Right lobe of liver (tissue), 4 donors: Measurements from ENCODE around the gene VSIG10L.

Experiments
- POLR2A ChIP-seq: fragments of 450-650 bp; IDR thresholded peaks from one replicate; pipeline ENCODE4 v1.6.1; 2017; ENCODE audit warnings: antibody characterized with exemption, mild to moderate bottlenecking
- TF ChIP-seq, protein P1 (sequence below), 4 donors: fragments of 200-600 bp in 3 of 4; fragments of 450-650 bp in 1 of 4; IDR thresholded peaks; one replicate each; pipeline versions ENCODE4 v1.5.1 to v1.8.0; 2016 to 2022; ENCODE audit warnings: antibody characterized with exemption in 4 of 4, mild to moderate bottlenecking in 2 of 4
- donor health status: DM: no; HTN: no; CAD: no.
- donor health status: DM: no; HTN: no; CAD: no.
- donor health status: DM: no; HTN: yes; CAD: no.

DNA sequence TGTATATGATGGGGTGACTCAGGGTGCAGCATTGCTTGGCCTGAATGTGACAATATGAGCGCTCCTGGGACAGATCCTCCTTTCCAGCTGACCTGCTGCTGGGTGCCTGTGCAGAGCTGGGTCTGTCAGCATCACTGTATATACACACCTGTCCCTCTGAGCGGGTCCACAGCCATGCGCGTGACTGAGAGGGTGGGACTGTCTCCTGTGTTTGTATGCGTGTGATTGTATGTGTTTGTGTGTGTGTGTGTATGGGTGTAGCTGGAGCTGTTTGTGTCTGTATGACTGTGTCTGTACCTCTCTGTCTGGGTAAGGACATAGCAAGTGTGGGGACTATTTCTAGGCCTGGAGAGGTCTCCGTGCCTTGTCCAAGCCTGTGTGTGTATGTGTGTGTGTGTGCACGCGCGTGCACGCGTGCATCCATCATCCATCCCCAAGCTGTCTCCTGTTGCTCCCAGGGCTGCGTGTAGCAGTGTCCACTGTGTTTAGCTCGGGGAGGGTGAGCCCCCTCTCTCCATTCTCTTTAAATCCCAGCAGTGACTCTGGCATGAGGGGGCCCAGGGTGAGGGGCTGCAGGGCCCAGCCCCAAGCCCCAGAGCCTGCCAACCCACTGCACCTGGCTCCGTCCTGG, 22.2 kb downstream of the VSIG10L start:
- TF ChIP-seq, protein P1, sequence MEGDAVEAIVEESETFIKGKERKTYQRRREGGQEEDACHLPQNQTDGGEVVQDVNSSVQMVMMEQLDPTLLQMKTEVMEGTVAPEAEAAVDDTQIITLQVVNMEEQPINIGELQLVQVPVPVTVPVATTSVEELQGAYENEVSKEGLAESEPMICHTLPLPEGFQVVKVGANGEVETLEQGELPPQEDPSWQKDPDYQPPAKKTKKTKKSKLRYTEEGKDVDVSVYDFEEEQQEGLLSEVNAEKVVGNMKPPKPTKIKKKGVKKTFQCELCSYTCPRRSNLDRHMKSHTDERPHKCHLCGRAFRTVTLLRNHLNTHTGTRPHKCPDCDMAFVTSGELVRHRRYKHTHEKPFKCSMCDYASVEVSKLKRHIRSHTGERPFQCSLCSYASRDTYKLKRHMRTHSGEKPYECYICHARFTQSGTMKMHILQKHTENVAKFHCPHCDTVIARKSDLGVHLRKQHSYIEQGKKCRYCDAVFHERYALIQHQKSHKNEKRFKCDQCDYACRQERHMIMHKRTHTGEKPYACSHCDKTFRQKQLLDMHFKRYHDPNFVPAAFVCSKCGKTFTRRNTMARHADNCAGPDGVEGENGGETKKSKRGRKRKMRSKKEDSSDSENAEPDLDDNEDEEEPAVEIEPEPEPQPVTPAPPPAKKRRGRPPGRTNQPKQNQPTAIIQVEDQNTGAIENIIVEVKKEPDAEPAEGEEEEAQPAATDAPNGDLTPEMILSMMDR (IDR thresholded peaks at IDR 0.05) = no peak
- TF ChIP-seq POLR2A = no peak
